Ammon's horn (tissue), 1 donor: ENCODE data around the gene SPOUT1.
"Not testable (repeated sequence)": the region's sequence is repeated elsewhere in the genome, so short reads cannot be mapped to it uniquely, and the experiment has no call there.

ENCODE experiments used
- DNase-seq: peaks from one replicate; pipeline ENCODE4 v3.0.0-alpha.2; 2016; ENCODE audit warnings: low spot score

Gene SPOUT1, protein sequence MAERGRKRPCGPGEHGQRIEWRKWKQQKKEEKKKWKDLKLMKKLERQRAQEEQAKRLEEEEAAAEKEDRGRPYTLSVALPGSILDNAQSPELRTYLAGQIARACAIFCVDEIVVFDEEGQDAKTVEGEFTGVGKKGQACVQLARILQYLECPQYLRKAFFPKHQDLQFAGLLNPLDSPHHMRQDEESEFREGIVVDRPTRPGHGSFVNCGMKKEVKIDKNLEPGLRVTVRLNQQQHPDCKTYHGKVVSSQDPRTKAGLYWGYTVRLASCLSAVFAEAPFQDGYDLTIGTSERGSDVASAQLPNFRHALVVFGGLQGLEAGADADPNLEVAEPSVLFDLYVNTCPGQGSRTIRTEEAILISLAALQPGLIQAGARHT

GRCh38 chr9:128829477-128830251, at the start of gene SPOUT1:
Gene SPOUT1 (minus strand): TSS chr9:128829794. CDS start chr9:128829780, 14 bp downstream.
- peak; percentile 96 for DNase-seq

DNA sequence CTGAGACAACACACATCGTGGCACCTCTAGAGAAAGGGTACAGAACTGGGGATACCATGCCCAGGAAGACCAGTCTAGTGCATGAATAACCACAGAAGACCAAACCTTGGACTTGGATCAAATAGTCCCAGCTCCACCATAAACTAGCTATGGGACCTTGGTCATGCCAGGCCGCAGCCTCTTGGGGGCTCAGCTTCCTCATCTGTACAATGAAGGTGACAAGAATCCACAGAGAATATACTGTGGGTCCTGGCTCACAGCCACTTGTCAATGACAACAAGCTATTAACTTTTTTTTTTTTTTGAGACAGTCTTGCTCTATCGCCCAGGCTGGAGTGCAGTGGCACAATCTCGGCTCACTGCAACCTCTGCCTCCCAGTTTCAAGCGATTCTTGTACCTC, 48.3 kb upstream of the SPOUT1 start:
- DNase-seq = no peak

DNA sequence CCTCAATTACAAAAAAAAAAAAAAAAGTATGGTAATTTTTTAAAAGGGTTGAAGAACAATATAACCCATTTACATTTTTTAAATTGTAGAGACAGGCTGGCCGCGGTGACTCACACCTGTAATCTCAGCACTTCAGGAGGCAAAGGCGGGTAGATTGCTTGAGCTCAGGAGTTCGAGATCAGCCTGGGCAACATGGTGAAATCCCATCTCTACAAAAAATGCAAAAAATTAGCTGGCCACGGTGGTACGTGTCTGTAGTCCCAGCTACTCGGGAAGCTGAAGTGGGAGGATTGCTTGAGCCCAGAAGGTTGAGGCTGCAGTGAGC, 41.3 kb upstream of the SPOUT1 start:
- not testable (repeated sequence) for DNase-seq

DNA sequence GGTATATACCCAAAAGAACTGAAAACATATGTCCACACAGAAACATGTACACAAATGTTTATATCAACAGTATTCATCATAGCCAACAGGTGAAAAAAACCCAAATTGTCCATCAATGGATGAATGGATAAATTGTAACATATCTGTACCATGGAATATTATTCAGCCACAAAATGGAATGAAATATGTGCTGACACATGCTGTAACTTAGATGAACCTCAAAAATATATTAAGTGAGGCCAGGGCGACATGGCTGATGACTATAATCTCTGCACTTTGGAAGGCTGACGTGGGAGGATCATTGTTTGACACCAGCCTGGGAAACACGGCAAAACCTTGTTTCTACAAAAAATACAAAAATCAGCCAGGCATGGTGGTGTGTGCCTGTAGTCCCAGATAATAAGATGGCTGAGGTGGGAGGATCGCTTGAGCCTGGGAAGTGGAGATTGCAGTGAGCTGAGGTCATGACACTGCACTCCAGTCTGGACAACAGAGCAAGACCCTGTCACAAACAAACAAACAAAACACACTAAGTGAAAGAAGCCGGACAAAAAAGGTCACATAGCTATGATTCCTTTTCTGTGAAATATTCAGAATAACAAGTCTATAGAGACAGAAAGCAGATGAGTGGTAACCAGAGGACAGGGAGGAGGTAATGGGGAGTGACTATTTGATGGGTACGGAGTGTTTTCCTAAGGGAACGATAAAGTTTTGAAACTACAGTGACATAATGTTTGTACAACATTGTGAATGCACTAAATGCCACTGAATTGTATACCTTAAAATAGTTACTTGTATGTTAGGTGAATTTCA, 40.7 kb upstream of the SPOUT1 start:
- no peak for DNase-seq

DNA sequence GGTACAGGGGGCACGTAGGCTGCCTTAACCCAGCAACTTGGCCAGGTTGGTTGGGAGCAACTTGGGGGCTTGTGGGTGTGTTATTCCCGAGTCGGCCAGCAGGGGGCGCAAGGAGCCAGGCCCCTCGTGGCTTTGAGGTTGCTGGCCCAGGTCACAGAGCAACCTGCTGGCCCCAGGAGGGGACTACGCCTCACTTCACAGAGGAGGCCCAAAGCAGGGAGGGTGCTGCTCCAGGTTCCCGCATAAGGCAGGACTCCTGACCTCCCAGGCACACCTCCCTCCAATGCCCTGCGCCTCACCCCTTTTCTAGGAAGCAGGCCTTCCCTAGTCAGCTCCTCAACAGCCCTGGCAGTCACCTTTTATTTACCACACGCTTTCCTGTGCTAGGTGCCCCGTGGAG, 34.1 kb upstream of the SPOUT1 start:
- DNase-seq = peak; percentile 61

DNA sequence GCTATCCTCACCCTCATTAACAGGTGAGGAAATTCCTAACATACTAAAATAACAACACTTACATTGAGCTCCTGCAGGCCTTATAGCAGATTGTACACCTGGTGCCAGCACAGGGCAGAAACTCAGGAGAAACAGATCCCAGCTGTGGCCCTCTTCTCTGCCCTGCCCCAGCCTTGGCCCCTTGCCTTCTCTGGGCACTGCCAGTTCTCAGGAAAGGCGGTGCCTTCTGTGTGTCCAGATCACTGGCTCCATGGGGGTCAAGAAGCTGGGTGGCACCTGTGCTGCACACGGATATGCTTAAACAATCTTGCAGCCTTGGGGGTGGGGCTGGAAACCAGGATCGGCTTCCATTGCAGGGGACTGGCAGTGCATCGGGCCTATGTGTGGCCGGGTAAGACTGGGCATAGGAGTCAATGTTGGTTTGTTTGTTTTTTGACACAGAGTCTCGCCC, 32.8 kb upstream of the SPOUT1 start:
- no peak for DNase-seq

- DNase-seq = no peak
These were observed 31.9 kb upstream of the SPOUT1 start for GRCh38 chr9:128861501-128861900.

- DNase-seq = no peak
These were observed 31.3 kb upstream of the SPOUT1 start for GRCh38 chr9:128860937-128861336.

- DNase-seq = not testable (repeated sequence)
These were observed 28.9 kb upstream of the SPOUT1 start for GRCh38 chr9:128858476-128858875.

- DNase-seq = not testable (repeated sequence)
These were observed 24.9 kb upstream of the SPOUT1 start for GRCh38 chr9:128854454-128854853.

DNA sequence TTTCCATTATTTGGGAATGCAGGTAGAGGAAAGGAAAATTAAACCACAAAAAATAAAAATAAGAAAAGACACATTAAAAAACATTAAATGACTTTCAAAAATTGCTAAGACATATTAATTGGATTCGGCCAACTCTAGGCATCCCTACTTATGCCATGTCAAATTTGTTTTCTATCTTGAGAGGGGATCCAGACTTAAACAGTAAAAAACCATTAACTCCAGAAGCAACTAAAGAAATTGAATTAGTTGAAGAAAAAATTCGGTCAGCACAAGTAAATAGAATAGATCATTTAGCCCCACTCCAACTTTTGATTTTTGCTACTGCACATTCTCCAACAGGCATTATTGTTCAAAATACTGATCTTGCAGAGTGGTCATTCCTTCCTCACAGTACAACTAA, 23.1 kb upstream of the SPOUT1 start:
- DNase-seq = not testable (repeated sequence)

GRCh38 chr9:128851779-128852600, 22.4 kb upstream of the SPOUT1 start:
- peak; percentile 73 for DNase-seq

DNA sequence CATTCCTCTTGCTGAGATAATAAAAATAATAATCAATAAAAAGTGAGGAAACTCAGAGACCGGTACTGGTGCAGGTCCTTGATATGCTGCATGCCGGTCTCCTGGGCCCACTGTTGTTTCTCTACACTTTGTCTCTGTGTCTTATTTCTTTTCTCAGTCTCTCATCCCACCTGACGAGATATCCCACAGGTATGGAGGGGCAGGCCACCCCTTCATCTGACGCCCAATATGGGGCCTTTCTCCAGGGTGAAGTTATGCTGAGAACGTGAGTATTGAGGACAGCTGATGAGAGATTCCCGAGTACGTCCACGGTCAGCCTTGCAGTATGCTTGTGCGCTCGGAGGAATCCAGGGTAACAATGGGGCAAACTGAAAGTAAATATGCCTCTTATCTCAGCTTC, 21.4 kb upstream of the SPOUT1 start:
- not testable (repeated sequence) for DNase-seq

DNA sequence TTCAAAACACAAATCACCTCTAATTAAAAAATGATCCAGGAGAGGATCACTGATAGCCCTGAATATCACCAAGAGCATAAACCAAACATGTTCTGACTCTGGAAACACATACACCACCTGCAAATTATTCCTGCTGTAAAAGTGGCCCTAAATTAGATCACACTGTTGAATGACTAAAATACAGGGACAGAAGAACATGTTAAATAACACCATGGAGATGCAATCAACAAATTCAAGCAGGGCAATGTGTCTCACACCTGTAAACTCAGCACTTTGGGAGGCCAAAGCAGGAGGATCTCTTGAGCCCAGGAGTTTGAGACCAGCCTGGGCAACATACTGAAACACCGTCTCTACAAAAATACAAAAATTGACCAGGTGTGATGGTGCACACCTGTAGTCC, 18.2 kb upstream of the SPOUT1 start:
- DNase-seq = no peak

DNA sequence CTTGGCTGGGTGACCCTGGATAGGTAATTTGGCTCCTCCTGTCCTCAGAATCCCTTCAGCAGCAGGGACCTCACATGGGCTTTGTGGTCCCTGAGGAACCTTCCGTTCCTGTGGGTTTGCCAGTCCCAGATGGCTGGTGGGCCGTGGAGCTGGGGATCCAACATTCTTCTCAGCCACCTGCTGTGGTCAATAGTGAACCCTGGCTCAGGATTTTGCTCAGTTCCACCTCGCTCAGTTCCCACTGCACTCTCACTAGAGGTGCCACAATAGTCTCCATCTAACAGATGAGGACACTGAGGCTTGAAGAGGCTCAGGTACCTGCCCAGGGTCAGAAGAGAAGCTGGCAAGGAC, 17.1 kb upstream of the SPOUT1 start:
- DNase-seq = no peak

GRCh38 chr9:128845186-128845931, 15.8 kb upstream of the SPOUT1 start:
- no peak for DNase-seq

DNA sequence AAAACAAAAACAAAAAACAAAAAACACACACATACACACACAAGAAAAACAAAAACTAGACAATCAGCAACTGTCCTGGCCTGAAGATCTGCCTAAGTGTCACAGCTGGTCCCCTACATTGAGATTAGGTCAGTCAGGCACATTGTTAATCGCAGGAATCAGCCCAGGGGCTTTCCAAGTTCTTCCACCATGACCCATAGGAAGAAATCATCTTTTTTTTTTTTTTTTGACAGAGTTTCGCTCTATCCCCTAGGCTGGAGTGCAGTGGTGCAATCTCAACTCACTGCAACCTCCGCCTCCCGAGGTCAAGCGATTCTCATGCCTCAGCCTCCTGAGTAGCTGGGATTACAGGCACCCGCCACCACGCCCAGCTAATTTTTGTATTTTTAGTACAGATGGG, 13.6 kb upstream of the SPOUT1 start:
- not testable (repeated sequence) for DNase-seq

GRCh38 chr9:128841694-128842492, 12.3 kb upstream of the SPOUT1 start:
- no peak for DNase-seq

- DNase-seq = no peak
These were observed 10.9 kb upstream of the SPOUT1 start for GRCh38 chr9:128840524-128840923.

- no peak for DNase-seq
These were observed 8.7 kb upstream of the SPOUT1 start for GRCh38 chr9:128838338-128838737.
